ACC112 (cell line): Measurements from ENCODE around the gene GRAMD2A.
A peak's percentile ranks its signal among the peaks of the same experiment; 100 is the strongest.

Experiments used
- H2AFZ ChIP-seq: fragments of 200-600 bp; sonication (generic); one replicate; pipeline ENCODE4 v1.6.0; 2017; ENCODE audit warnings: antibody characterized with exemption, low read length; ENCODE audit not compliant: unreplicated experiment
- H3K27ac ChIP-seq: fragments of 200-600 bp; sonication (generic); 2 replicates; pipeline ENCODE4 v1.5.1; 2014; ENCODE audit warnings: low read depth, mild to moderate bottlenecking, antibody characterized with exemption, low read length, moderate library complexity
- H3K27me3 ChIP-seq: fragments of 200-600 bp; sonication (generic); 2 replicates; pipeline ENCODE4 v1.6.1; 2014; ENCODE audit warnings: mild to moderate bottlenecking, antibody characterized with exemption, low read length, moderate library complexity, mixed read lengths; ENCODE audit not compliant: insufficient read depth
- H3K36me3 ChIP-seq: fragments of 200-600 bp; sonication (generic); 2 replicates; pipeline ENCODE4 v1.6.1; 2016; ENCODE audit warnings: mild to moderate bottlenecking, antibody characterized with exemption, low read length, moderate library complexity, mixed read lengths; ENCODE audit not compliant: insufficient read depth
- H3K4me1 ChIP-seq: fragments of 200-600 bp; sonication (generic); one replicate; pipeline ENCODE4 v1.6.1; 2016; ENCODE audit warnings: low read length, mixed read lengths; ENCODE audit not compliant: insufficient read depth, unreplicated experiment, control insufficient read depth
- H3K4me3 ChIP-seq: fragments of 200-600 bp; sonication (generic); 2 replicates; pipeline ENCODE4 v1.5.1; 2014; ENCODE audit warnings: mild to moderate bottlenecking, low read depth, low read length
- H3K79me2 ChIP-seq: fragments of 200-600 bp; sonication (generic); one replicate; pipeline ENCODE4 v1.6.0; 2016; ENCODE audit warnings: low read length; ENCODE audit not compliant: control insufficient read depth, unreplicated experiment, insufficient read depth

Gene GRAMD2A

DNA sequence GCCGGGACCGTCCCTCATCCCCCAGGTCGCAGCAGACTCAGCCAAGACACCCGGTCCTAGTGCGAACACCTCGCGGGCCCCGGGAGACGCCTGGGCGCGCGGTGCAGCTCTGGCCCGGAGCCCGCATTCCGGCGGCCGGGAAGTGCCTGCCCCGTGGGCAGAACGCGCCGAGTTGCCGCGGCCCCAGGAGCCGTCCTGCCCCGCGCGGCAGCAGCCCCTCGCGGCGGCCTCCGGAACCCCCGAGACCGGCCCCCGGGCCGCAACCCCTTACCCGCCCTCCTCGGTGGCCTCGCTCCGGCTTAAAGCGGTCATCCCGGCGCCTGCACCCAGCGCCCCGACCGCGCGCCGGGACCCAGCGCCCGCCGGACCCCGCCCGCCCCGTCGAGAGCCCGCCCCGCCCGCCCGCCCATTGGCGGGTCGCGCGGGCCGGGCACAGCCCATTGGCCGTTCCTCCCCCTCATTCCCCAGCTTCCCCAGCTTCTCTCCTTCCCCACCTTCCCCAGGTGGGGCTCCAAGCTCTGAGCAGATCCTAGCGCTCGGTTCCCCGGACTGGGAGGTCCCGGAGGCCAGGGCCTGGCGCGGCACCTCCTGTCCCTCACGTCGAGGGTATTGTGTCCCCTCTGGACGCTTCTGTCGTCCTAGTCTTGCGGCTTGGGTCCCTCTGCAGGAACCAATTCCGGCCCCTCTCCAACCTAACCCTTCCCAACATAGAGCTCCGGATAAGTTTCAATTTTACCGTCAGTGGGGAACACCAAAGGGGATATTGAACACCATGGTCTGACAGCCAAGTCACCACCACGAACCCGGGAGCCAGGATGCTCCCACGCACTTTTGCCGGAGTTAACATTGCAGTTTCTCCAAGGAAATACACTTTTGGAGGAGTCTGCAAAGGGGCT, at the start of gene GRAMD2A:
Gene GRAMD2A (minus strand): TSS at position 328 of the 896 bp plus-strand sequence.
- Histone ChIP-seq H3K4me3 (peak within 1 kb of the TSS; percentile 37; the same call in 1 of the 2 replicates), H2AFZ (no peak within 1 kb of the TSS), H3K79me2 (no peaks in the 10 kb centered on the region), H3K27ac (no peak within 1 kb of the TSS), H3K4me1 (no peaks in the 10 kb centered on the region), H3K27me3 (no peaks in the 10 kb centered on the region), H3K36me3 (peaks cover 44% of the 10 kb centered on the region)

DNA sequence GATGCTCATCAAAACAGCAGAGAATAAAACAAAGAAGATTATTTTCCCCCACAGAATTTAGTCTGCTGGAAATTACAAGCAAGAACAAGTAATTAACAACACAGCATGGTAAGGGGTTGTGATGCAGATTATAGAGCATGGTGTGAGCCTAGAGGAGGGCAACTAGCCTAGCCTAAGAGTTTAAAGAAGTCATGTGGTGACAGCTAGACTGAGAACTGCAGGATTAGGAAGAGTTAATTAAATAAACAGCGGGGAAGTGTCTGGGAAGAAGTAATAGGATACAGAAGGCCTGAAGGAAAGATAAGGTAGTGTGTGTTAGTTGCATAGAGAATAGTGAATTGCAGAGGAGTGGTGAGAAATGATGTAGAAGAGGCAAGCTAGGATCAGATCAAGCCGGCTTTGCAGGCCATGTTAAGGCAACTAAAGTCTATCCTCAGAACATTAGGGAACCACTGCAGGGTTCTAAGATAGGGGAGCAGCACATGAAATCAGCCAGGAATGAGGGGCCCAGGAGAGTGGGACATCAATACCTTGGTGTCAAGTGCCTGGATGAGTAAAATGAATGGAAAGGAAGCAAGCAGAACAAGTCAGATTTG, 45.3 kb upstream of the GRAMD2A start:
- Histone ChIP-seq H2AFZ (no peak overlapping the region), H3K4me1 (peaks cover 5% of the 10 kb centered on the region), H3K27ac (no peak overlapping the region), H3K36me3 (peaks cover 15% of the 10 kb centered on the region), H3K4me3 (no peak overlapping the region), H3K79me2 (no peaks in the 10 kb centered on the region), H3K27me3 (no peaks in the 10 kb centered on the region)

DNA sequence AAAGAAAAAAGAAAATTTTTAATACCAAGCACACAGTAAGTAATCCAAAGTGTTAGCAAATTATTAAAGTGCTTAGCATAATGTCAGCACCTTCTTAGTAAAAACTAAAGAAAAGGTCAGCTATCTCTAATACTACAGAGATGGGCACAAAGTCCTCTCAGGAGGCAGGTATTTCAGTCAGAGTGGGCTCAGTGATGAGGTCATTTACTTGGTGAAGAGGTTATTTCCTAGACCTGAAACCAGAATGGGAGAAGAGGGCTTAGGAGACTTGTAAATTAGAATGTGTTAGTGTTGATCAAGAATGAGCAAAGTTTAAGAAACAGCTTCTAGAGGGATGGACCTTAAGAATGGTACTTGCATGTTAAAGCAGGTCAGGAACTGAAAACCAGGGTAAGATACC, 42.1 kb upstream of the GRAMD2A start:
- H3K36me3 ChIP-seq, result peaks cover 11% of the 10 kb centered on the region; the same call in 1 of the 2 replicates

DNA sequence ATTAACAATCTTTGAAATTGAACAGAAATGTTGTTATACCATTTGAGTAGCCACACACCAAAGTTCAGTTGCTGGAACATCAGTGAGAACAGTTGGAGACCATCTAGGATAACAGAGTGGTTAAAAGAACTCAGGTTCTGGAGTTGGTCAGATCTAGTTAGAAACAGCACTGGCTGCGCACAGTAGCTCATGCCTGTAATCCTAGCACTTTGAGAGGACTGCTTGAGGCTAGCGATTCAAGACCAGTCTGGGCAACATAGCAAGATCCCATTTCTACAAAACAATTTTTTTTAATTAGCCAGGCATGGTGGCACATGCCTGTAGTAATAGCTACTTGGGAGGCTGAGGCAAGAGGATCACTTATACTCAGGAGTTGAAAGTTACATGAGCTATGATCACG, 41.0 kb upstream of the GRAMD2A start:
- Histone ChIP-seq H3K4me3 (no peak overlapping the region), H3K4me1 (peaks cover 20% of the 10 kb centered on the region), H3K79me2 (peaks cover 6% of the 10 kb centered on the region), H2AFZ (no peak overlapping the region), H3K27me3 (no peaks in the 10 kb centered on the region), H3K27ac (peak overlapping the region; percentile 93), H3K36me3 (peaks cover 8% of the 10 kb centered on the region; the same call in 1 of the 2 replicates)

More for the DNA sequence above, 42.1 kb upstream of the GRAMD2A start:
- Histone ChIP-seq H3K4me1 (peaks cover 20% of the 10 kb centered on the region), H3K27ac (no peak overlapping the region), H3K27me3 (no peaks in the 10 kb centered on the region), H2AFZ (no peak overlapping the region), H3K79me2 (peaks cover 6% of the 10 kb centered on the region), H3K4me3 (no peak overlapping the region)

DNA sequence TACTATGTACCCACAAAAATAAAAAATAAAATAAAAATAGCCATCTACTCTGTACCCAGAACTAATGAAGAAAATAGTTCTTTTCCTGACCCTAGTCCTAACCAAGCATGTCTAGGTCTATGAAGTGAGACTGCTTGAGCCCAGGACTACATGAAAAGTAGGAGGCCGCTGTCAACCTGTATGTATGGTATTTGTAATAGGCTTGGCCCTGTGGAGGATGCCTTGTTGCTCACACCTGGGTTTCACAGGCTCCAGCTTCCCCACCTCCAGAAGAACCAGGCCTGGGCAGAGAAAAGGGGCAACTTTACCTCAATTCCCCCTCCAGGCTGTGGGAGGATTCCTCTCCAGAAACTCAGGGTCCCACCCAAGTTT, 40.3 kb upstream of the GRAMD2A start:
- Histone ChIP-seq H3K79me2 (peaks cover 6% of the 10 kb centered on the region), H3K4me1 (peaks cover 21% of the 10 kb centered on the region), H3K36me3 (peaks cover 8% of the 10 kb centered on the region; the same call in 1 of the 2 replicates), H3K4me3 (no peak overlapping the region), H3K27ac (peak overlapping the region; percentile 93), H2AFZ (peak overlapping the region; percentile 66), H3K27me3 (no peaks in the 10 kb centered on the region)

DNA sequence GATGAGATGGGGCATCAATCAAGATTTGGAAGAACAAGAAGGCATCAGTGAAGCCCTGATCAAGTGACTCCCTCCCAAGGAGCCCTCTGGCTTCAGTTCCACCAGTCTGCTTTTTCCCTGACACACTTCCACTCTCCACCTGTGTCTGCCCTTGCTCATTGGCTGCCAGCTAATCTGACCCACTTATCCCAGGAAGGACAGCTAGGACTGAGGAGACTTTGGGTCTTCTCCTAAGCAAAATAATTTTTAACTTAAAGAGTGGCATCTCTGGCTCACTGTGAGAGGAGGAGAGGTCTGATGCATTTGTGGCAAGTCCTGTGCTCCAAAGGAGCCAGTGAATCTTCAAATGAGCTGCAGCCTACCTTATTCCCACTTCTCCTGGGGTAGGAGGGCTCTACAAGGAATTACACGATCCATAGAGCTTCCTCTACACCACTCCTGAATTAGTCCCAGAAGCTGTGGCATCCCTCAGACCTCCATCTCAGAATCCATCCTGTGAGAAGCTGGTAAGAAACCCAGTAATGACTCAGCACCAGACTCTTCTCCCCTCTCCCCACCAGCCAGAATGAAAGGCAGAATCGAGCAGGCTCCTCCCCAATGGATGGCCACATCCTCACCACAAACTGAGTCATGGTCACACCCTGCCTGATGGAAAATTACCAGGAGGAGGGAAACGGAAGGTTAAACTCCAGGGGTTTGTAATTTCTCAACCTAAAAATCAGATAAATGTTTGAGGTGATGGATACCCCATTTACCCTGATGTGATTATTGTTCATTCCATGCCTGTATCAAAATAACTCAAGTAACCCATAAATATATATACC, 39.7 kb upstream of the GRAMD2A start:
- Histone ChIP-seq H2AFZ (peak overlapping the region; percentile 66), H3K36me3 (peaks cover 8% of the 10 kb centered on the region; the same call in 1 of the 2 replicates), H3K79me2 (peaks cover 6% of the 10 kb centered on the region), H3K4me1 (peaks cover 27% of the 10 kb centered on the region), H3K4me3 (peak overlapping the region; percentile 72), H3K27me3 (no peaks in the 10 kb centered on the region), H3K27ac (peak overlapping the region; percentile 93)

DNA sequence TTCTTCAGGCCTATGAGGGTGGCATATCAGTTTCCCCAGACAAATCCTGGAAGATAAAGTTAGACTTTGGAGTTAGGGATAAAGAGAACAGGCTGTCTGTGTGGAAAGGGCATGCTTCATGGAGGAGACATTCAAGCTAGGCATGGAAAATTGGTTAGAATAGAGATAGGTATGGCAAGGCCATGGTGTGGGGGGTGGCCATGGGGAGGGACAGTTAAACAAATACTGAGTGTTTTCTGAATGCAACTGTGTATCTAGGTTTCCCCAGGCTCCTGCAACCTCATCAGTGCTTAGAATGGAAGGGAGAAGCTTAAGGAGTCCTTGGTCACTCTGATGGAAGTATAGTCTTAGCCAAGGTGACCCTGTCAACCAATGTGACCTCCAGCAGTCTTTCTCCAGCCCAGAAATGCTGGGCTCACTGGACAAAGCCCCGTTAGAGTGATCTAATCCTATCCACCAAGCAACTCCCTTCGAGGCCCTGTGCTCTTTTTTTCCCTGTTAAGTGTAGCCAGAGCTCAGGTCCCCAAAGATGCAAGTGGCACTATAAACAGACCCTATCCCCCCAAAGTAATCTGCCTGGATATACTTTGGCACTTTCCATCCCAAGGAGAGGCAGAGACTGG, 38.9 kb upstream of the GRAMD2A start:
- Histone ChIP-seq H3K79me2 (peaks cover 6% of the 10 kb centered on the region), H3K27ac (peak overlapping the region; percentile 93), H3K36me3 (peaks cover 8% of the 10 kb centered on the region; the same call in 1 of the 2 replicates), H3K4me3 (peak overlapping the region; percentile 72), H3K27me3 (no peaks in the 10 kb centered on the region), H2AFZ (no peak overlapping the region), H3K4me1 (peaks cover 27% of the 10 kb centered on the region)

DNA sequence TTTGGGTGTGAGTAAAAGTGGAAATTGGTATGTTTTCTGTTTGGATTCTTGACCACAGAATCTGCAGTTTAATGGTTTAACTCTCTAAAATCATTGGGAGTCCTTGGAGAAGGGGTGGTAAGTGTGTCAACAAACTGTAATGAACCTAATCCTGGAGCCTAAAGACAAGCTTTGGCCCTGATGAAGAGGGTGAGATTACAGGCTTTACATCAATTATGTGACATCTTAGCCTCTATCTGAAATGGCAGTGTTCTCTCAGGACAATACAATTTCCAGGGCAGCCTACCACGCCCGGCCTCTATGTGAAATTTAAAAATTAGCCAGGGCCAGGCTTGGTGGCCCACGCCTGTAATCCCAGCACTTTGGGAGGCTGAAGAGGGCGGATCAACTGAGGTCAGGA, 37.7 kb upstream of the GRAMD2A start:
- no peak overlapping the region for H3K4me3 ChIP-seq
- no peak overlapping the region for H2AFZ ChIP-seq
- no peaks in the 10 kb centered on the region for H3K27me3 ChIP-seq
- no peaks in the 10 kb centered on the region for H3K36me3 ChIP-seq
- peaks cover 27% of the 10 kb centered on the region for H3K4me1 ChIP-seq
- no peak overlapping the region for H3K27ac ChIP-seq
- peaks cover 13% of the 10 kb centered on the region for H3K79me2 ChIP-seq

DNA sequence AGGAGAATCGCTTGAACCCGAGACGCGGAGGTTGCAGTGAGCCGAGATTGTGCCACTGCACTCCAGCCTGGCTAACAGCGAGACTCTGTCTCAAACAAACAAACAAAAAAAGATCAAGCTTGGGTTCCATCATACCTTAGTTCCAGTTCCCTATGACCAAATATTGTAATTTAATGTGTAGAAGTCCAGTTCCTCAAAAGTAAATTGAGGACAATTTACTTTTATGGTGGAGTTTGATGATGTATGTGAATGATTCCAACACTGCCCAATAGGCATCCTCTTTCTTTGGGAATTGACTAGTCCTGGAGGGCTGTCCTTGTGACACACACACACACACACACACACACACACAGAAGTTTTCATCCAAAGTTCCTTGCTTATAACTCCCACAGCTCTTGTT, 36.2 kb upstream of the GRAMD2A start:
- no peak overlapping the region for H3K4me3 ChIP-seq
- no peaks in the 10 kb centered on the region for H3K27me3 ChIP-seq
- no peak overlapping the region for H2AFZ ChIP-seq
- peaks cover 28% of the 10 kb centered on the region for H3K79me2 ChIP-seq
- peaks cover 3% of the 10 kb centered on the region; the same call in 1 of the 2 replicates for H3K36me3 ChIP-seq
- peaks cover 27% of the 10 kb centered on the region for H3K4me1 ChIP-seq
- H3K27ac ChIP-seq, result no peak overlapping the region
